Fibroblast of lung (primary cell): ENCODE measurements around the gene TAPT1. TPM values are rescaled to one million over a fixed set of nuclear protein-coding genes. Genes with fewer than 3 reads are reported as not detected.

ENCODE experiments used
- DNase-seq, 2 donors: peaks; one replicate each; pipeline versions ENCODE4 v3.0.0 to v3.0.0-alpha.2; 2010; ENCODE audit warnings: low read depth in 2 of 2
- H2AFZ ChIP-seq: 2 replicates; pipeline ENCODE4 v1.5.1; 2012; ENCODE audit warnings: low read length, control low read depth, inconsistent platforms
- H3K27ac ChIP-seq: 2 replicates; pipeline ENCODE4 v1.5.1; 2011; ENCODE audit warnings: low read length, control low read depth; ENCODE audit not compliant: insufficient read depth
- H3K27me3 ChIP-seq: 2 replicates; pipeline ENCODE4 v1.5.1; 2011; ENCODE audit warnings: mild to moderate bottlenecking, low read length; ENCODE audit not compliant: control insufficient read depth, insufficient read depth
- H3K36me3 ChIP-seq: 2 replicates; pipeline ENCODE4 v1.5.1; 2011; ENCODE audit warnings: low read length; ENCODE audit not compliant: control insufficient read depth, insufficient read depth
- H3K4me1 ChIP-seq: 2 replicates; pipeline ENCODE4 v1.5.1; 2011; ENCODE audit warnings: low read length; ENCODE audit not compliant: control insufficient read depth, insufficient read depth; ENCODE audit errors: extremely low read depth
- H3K4me2 ChIP-seq: 2 replicates; pipeline ENCODE4 v1.5.1; 2011; ENCODE audit warnings: low read length, control low read depth; ENCODE audit not compliant: insufficient read depth; ENCODE audit errors: extremely low read depth
- H3K4me3 ChIP-seq, 4 experiments: fragments of 200-600 bp in 1 of 4; sonication (generic) in 1 of 4; replicated peaks in 1 of 4; 2 replicates each; pipeline ENCODE4 v1.5.1; 2011 to 2016; ENCODE audit warnings: low read length in 4 of 4, low read depth in 3 of 4, mild to moderate bottlenecking in 3 of 4, control low read depth in 2 of 4, inconsistent platforms in 1 of 4, mixed read lengths in 1 of 4; ENCODE audit not compliant: insufficient read depth in 1 of 4; ENCODE audit errors: control extremely low read depth in 1 of 4
- H3K79me2 ChIP-seq: 2 replicates; pipeline ENCODE4 v1.5.1; 2012; ENCODE audit warnings: mild to moderate bottlenecking, low read length, inconsistent platforms; ENCODE audit not compliant: control insufficient read depth, insufficient read depth
- H3K9ac ChIP-seq: 2 replicates; pipeline ENCODE4 v1.5.1; 2011; ENCODE audit warnings: mild to moderate bottlenecking, low read length, control low read depth; ENCODE audit not compliant: insufficient read depth
- H3K9me3 ChIP-seq: 2 replicates; pipeline ENCODE4 v1.5.1; 2012; ENCODE audit warnings: low read depth, low read length; ENCODE audit not compliant: control insufficient read depth, insufficient read depth
- H4K20me1 ChIP-seq: 2 replicates; pipeline ENCODE4 v1.5.1; 2011; ENCODE audit warnings: low read length; ENCODE audit not compliant: control insufficient read depth, insufficient read depth; ENCODE audit errors: extremely low read depth
- EZH2 ChIP-seq: IDR thresholded peaks from 2 replicates; pipeline ENCODE4 v1.5.1; 2012; ENCODE audit warnings: low read length, control low read depth, mild to moderate bottlenecking; ENCODE audit errors: missing control alignments
- polyA plus RNA-seq, 2 donors: library from polyadenylated mRNA; depleted of rRNA in 1 of 2; stranded (reverse) in 1 of 2; unstranded in 1 of 2; fragments of >200 nt; gene quantifications; 2 replicates each; pipeline ENCODE4 v1.2.1, GENCODE V29; 2011 to 2012; ENCODE audit warnings: missing spikeins in 1 of 2
- total RNA-seq: library from RNA; depleted of rRNA; stranded (reverse); fragments of >200 nt; gene quantifications from 2 replicates; pipeline ENCODE4 v1.2.1, GENCODE V29; 2014
- TF ChIP-seq, protein P1 (sequence below), 2 donors: IDR thresholded peaks in 1 of 2; conservative IDR thresholded peaks in 1 of 2; 1 replicate in 1 of 2; 2 replicates in 1 of 2; pipeline ENCODE4 v1.5.1; 2011 to 2012; ENCODE audit warnings: low read length in 2 of 2, control low read depth in 1 of 2, inconsistent platforms in 1 of 2, low read depth in 1 of 2, mild to moderate bottlenecking in 1 of 2

TAPT1 gene
- total and polyA plus RNA-seq, 2 donors (not counting 1 experiment from before 2014, with no cell fraction given) = 18.7 to 20.6 TPM

DNA sequence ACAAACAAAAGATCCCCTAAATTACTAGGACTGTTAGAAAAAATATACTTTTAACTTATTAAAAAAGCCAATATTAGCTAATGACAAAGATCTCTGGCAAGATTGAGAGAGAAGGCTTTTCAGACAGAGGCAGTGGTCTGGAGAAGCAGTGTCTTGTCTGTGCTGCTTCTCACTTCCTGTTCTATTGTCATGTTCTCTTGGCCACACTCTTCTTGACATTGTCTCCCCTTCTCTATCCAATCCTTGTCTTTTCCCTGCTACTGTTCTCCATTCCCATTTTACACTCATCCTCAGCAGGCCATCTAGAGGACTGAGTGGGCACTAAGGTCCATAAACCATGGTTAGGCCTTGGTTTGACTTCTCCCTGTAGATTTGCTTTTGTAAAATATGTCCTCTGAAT is 14.0 kb upstream of the TAPT1 start:
- Histone ChIP-seq H3K27ac (no peak overlapping the region), H3K4me3 (no peak overlapping the region), H3K36me3 (no peaks in the 10 kb centered on the region), H3K27me3 (no peaks in the 10 kb centered on the region), H2AFZ (no peak overlapping the region), H4K20me1 (no peaks in the 10 kb centered on the region), H3K4me2 (no peak overlapping the region), H3K9ac (no peak overlapping the region), H3K9me3 (no peaks in the 10 kb centered on the region), H3K79me2 (no peaks in the 10 kb centered on the region), H3K4me1 (no peaks in the 10 kb centered on the region)
- TF ChIP-seq, protein P1, sequence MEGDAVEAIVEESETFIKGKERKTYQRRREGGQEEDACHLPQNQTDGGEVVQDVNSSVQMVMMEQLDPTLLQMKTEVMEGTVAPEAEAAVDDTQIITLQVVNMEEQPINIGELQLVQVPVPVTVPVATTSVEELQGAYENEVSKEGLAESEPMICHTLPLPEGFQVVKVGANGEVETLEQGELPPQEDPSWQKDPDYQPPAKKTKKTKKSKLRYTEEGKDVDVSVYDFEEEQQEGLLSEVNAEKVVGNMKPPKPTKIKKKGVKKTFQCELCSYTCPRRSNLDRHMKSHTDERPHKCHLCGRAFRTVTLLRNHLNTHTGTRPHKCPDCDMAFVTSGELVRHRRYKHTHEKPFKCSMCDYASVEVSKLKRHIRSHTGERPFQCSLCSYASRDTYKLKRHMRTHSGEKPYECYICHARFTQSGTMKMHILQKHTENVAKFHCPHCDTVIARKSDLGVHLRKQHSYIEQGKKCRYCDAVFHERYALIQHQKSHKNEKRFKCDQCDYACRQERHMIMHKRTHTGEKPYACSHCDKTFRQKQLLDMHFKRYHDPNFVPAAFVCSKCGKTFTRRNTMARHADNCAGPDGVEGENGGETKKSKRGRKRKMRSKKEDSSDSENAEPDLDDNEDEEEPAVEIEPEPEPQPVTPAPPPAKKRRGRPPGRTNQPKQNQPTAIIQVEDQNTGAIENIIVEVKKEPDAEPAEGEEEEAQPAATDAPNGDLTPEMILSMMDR (conservative IDR thresholded peaks at IDR 0.05 in 1 of 2, IDR thresholded peaks at IDR 0.05 in 1 of 2; ENCODE audit: low read depth in 1 of 2, low read length in 2 of 2) = no peak
- TF ChIP-seq EZH2 = no peak
- no peak for DNase-seq

DNA sequence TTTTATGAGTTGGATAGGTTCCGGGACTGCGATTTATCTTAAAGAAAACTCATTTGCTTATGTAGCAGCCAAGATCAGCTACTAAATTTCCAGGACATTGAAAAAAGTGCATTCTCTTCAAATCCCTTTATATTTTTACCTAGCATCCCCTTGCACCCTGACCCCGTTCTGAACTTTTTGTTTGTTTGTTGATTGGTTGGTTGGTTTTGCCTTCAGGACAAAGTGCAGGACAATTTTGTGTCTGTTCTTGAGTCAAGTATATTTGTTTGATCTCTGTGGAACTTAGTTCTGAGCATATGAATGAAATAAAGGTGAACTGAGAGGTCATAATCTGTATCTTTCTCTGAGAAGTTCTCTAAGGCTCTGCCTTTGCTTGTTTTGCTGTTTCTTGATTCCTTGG is 12.8 kb upstream of the TAPT1 start:
- no peaks in the 10 kb centered on the region for H3K9me3 ChIP-seq
- TF ChIP-seq, protein P1 (conservative IDR thresholded peaks at IDR 0.05 in 1 of 2, IDR thresholded peaks at IDR 0.05 in 1 of 2; ENCODE audit: low read depth in 1 of 2, low read length in 2 of 2) = no peak
- no peak for TF ChIP-seq EZH2
- H3K27ac ChIP-seq = no peak overlapping the region
- H3K4me3 ChIP-seq = no peak overlapping the region
- H3K36me3 ChIP-seq = no peaks in the 10 kb centered on the region
- no peaks in the 10 kb centered on the region for H3K79me2 ChIP-seq
- no peak overlapping the region for H3K4me2 ChIP-seq
- no peaks in the 10 kb centered on the region for H4K20me1 ChIP-seq
- H3K9ac ChIP-seq = no peak overlapping the region
- no peak overlapping the region for H2AFZ ChIP-seq
- no peaks in the 10 kb centered on the region for H3K4me1 ChIP-seq
- no peak for DNase-seq
- no peaks in the 10 kb centered on the region for H3K27me3 ChIP-seq

DNA sequence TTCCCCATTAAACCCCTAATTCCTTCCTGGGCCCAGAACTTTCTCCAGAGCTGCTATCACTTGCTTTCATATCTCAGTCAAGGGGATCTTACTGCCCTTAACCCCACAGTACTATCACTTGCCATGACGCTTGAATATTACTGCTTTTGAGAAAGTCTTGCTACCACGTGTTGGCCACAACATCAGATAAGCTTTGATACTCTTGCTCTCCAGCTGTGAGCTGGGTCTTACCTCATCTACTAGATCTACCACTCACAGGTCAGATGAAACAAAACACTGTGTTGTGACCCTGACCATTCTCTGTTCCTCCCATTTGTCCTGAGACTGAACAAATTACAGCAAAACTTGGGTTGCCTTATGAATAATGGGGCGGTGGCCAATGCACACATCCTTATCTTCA is 12.1 kb upstream of the TAPT1 start:
- Histone ChIP-seq H3K79me2 (no peaks in the 10 kb centered on the region), H3K4me2 (no peak overlapping the region), H3K4me3 (no peak overlapping the region), H3K9me3 (no peaks in the 10 kb centered on the region), H2AFZ (no peak overlapping the region), H3K27me3 (no peaks in the 10 kb centered on the region), H3K27ac (no peak overlapping the region), H3K36me3 (no peaks in the 10 kb centered on the region), H3K4me1 (no peaks in the 10 kb centered on the region), H4K20me1 (no peaks in the 10 kb centered on the region), H3K9ac (no peak overlapping the region)
- DNase-seq = no peak
- TF ChIP-seq EZH2 = no peak
- TF ChIP-seq, protein P1 (conservative IDR thresholded peaks at IDR 0.05 in 1 of 2, IDR thresholded peaks at IDR 0.05 in 1 of 2; ENCODE audit: low read depth in 1 of 2, low read length in 2 of 2) = no peak
